Ishikawa (cell line): ENCODE data around the gene DLGAP4.

Source experiments
- ZBTB7A ChIP-seq: IDR thresholded peaks from 2 replicates; pipeline ENCODE4 v1.6.1; 2012; ENCODE audit warnings: low read depth
- TF ChIP-seq, protein P1 (sequence below): IDR thresholded peaks from 2 replicates; pipeline ENCODE4 v1.6.1; 2012; ENCODE audit warnings: low read depth, mild to moderate bottlenecking

GRCh38 chr20:36343641-36344040, 37.5 kb downstream of the DLGAP4 start:
- TF ChIP-seq, protein P1, sequence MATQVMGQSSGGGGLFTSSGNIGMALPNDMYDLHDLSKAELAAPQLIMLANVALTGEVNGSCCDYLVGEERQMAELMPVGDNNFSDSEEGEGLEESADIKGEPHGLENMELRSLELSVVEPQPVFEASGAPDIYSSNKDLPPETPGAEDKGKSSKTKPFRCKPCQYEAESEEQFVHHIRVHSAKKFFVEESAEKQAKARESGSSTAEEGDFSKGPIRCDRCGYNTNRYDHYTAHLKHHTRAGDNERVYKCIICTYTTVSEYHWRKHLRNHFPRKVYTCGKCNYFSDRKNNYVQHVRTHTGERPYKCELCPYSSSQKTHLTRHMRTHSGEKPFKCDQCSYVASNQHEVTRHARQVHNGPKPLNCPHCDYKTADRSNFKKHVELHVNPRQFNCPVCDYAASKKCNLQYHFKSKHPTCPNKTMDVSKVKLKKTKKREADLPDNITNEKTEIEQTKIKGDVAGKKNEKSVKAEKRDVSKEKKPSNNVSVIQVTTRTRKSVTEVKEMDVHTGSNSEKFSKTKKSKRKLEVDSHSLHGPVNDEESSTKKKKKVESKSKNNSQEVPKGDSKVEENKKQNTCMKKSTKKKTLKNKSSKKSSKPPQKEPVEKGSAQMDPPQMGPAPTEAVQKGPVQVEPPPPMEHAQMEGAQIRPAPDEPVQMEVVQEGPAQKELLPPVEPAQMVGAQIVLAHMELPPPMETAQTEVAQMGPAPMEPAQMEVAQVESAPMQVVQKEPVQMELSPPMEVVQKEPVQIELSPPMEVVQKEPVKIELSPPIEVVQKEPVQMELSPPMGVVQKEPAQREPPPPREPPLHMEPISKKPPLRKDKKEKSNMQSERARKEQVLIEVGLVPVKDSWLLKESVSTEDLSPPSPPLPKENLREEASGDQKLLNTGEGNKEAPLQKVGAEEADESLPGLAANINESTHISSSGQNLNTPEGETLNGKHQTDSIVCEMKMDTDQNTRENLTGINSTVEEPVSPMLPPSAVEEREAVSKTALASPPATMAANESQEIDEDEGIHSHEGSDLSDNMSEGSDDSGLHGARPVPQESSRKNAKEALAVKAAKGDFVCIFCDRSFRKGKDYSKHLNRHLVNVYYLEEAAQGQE: no peak
- no peak for TF ChIP-seq ZBTB7A
